Fibroblast of gingiva (primary cell): ENCODE data around the gene GOLIM4.

Experiments used
- DNase-seq: peaks from one replicate; pipeline ENCODE4 v3.0.0-alpha.2; 2011; ENCODE audit warnings: low read depth

The GOLIM4 gene

GRCh38 chr3:167996514-167996913 lies 99.2 kb downstream of the GOLIM4 start:
- DNase-seq = no peak

GRCh38 chr3:167992381-167992780 lies 103.3 kb downstream of the GOLIM4 start:
- DNase-seq = no peak

DNA sequence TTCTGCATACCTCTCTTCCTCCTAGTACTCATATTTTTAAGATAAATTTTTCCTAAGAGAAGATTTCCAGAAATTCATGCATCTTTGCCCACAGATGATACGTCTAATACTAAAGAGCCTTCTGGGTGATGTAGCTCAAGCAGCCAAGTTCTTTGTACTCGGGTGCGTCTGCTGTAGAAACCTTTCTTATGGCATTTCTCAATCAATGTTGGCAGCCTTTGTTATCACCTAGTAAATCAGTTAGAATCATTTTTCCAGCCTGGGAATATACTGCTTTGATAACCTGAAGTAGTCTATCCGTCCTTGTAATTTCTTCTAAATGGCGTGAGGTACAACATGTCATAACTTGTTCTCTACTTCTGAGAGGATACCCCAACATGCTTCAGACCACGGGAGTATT lies 104.5 kb downstream of the GOLIM4 start:
- no peak for DNase-seq

- no peak for DNase-seq
These were observed 105.7 kb downstream of the GOLIM4 start for GRCh38 chr3:167989999-167990398.

- no peak for DNase-seq
These were observed 106.7 kb downstream of the GOLIM4 start for GRCh38 chr3:167989066-167989465.

- DNase-seq = no peak
These were observed 112.1 kb downstream of the GOLIM4 start for GRCh38 chr3:167983583-167983982.

DNA sequence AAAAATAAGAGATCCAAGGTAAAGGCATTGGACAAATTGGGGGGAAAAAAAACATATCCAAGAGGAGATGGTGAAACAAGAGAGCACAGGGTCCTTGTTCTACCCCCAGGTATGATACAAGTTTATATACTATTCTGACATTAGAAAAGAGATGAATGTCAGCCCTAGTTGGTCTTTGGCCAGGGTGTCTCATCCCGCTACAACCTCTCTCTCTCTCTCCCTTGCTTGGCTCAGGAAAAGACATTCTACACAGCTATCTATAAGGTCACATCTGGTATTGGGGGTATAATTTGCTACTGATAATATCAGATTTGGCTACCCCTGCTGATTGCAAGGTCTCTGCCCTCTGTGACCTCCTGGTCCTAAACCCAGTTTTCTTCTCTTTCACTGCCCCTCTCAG lies 117.2 kb downstream of the GOLIM4 start:
- no peak for DNase-seq

DNA sequence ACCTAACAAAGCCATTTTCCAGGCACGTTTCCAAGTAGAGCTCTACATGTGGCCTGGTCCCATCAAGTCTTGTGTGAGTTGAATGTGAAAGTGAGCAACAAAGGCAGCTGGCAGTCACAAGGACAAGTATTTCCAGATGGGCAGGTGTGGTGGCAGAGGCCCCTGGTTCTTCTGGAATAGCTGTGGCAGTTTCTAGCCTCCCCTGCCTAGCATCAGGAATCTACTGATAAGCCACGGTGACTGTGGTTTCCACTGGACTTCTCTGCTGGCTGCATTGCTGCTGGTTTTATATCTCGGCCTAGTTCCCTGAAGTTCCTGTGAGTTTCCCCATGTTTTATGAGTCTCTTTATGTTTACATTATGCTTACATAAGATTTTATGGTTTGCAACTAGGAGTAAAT lies 117.7 kb downstream of the GOLIM4 start:
- no peak for DNase-seq

- no peak for DNase-seq
These were observed 119.0 kb downstream of the GOLIM4 start for GRCh38 chr3:167976516-167977361.

DNA sequence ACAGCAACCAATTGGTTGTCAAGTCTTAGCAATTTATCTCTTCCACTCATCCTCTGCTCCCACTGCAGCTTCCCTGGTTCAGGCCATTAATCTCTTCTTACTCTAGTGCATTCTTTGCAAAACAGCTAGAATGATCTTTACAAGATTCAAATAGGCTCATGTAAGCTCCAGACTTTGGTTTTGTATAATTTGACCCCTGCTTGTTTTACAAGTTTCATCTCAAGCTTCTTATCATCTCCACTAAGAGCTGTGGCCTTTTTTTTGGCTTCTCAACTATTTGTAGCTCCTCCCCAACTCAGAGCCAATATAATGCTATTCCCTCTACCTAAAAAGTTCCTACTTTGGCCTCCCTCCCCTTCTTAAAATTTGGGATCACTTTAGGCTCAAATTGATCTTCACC lies 121.8 kb downstream of the GOLIM4 start:
- DNase-seq = no peak

- no peak for DNase-seq
These were observed 122.7 kb downstream of the GOLIM4 start for GRCh38 chr3:167973046-167973445.

GRCh38 chr3:167972502-167972901 lies 123.2 kb downstream of the GOLIM4 start:
- no peak for DNase-seq

GRCh38 chr3:167969548-167969947 lies 126.2 kb downstream of the GOLIM4 start:
- DNase-seq = no peak

GRCh38 chr3:167967257-167968036 lies 128.3 kb downstream of the GOLIM4 start:
- DNase-seq = no peak
